SKM-1 treated with dmso at 0.1 percent for 144 hours (cell line): ENCODE results near the gene GLRA3.
A peak's percentile ranks its signal among the peaks of the same experiment; 100 is the strongest.

Experiments
- DNase-seq: peaks from one replicate; lab custom pipeline; 2025; ENCODE audit not compliant: unreplicated experiment; lab: John Stamatoyannopoulos, UW

Gene GLRA3

DNA sequence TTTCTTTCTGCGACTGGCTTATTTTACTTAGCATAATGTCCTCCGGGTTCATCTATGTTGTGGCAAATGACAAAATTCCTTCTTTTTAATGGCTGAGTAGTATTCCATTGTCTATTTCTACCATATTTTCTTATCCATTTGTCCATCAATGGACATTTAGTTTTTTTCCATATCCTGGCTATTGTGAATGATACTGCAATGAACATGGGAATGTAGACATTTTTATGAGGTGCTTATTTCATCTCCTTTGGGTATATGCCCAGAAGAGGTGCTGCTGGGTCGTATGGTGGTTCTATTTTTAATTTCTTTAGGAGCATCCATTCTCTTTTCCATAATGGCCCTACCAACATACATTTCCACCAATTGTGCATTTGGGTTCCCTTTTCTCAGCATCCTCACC, 230.2 kb downstream of the GLRA3 start:
- no peak for DNase-seq

DNA sequence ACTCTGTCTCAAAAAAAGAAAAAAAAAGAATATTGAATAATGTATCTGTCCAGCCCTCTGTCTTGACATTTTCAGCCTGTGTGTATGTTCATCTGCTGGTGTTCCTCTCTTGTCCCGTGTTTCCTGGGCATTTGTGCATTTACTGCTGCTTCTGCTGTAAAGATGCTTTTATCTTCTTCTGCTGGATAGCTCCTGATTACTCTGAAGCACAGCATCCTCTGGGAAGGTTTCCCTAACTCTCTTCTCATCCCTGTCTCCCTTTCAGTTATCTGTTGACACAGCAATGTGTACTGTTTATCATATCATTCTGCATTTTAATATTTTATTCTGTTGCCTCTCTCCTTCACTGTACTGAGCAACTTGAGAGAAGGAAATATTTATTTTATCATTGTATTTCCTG, 232.5 kb downstream of the GLRA3 start:
- DNase-seq = no peak

DNA sequence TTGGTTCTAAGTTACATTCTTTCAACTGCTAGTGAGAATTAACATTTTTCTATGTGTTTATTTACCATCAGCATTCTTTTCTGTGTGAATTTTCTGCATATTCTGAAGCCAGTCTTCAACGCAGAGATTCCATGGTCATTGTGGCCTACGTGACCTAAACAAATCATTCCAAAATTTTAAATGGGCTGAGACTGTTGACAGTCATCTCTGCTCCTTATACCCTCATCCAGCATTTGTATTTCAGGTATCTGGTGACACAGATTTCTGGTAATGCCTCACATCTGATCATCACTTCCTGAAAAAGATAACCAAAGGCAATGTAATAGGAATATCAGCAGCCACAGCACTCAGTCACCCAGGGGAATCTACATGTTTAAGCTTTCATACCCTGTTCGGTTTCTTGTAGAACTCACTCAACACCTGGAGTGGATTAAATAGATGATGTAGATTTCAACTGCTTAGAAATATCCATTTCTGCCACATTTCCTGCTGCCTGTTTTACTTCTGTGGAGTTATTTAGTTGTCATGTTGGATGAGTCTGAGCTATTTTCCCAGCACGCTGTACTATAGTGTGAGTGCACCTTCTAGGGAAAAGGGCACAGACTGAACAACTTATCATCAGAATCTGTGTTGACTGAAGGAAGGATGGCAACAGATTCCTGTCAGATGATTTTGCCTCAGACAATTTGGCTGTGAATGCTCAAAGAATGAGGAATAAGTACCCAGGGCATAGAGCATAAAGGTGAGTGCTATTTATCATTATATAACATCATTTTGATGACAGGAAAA, 233.7 kb downstream of the GLRA3 start:
- DNase-seq = no peak

DNA sequence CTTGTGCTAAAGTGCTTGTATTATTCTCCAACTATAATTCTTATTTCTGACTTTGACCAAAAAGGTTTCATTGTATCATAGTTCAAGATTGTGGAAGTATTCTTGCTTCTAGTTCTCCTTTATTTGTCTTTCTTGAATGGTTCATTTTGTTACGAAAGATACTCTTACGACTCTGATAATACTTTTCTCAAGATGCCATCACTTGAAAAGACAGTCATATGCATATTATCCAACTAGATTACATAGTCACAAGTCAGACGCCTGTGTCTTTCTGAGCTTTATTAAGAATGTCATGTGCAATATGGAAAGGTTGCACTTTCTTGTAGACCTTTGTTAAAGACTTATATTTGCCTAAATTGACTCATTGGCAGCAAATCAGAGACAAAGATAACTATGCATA, 235.3 kb downstream of the GLRA3 start:
- peak; percentile 5 for DNase-seq

DNA sequence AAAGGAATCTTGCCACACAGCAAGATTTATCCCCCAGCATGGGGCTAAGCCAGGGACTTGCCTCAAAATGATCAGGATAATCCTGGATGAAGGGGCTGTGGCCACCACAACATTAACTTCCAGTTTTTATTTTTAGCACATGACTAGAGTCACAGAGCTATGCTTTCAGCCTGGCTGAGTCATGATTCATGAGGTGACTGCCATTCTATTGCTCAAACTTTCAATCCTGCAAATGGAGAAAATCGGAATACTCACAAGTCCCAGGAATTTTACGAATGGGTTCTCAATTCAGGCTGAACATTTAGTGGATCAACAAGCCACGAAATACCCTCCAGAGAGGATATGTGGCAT, 236.1 kb downstream of the GLRA3 start:
- DNase-seq = peak; percentile 81

DNA sequence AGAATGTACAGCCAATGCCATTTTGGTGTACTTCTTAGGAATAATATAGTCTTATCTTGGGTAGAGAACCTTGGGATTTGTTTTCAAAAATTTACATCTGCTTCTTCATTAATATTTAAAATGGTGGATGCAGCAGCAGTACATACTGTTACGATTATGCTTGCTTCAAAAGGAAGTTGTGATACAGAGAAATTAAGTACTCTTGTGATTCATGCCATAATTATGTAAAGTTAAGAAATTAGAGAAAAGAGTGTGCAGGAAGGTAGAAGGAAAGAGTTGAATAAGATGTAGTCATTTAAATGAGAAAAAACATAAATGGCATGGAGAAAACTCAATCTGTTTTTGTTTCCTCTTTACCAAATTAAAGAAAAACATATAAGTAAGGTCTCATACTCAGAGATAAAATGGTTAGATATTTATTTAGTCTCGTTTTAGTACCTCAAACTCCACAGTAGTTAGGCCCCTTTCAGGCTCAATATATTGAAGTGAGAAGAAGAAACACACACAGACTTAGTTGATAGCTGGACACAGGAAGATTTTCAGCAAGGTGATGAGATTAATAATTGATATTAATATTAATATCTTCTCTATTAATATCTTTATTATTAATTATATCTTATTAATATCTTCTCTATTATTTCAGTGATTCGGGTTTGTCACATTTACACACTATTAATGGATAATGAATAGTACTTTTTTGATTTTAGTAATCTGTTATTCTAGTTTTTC, 236.6 kb downstream of the GLRA3 start:
- no peak for DNase-seq

DNA sequence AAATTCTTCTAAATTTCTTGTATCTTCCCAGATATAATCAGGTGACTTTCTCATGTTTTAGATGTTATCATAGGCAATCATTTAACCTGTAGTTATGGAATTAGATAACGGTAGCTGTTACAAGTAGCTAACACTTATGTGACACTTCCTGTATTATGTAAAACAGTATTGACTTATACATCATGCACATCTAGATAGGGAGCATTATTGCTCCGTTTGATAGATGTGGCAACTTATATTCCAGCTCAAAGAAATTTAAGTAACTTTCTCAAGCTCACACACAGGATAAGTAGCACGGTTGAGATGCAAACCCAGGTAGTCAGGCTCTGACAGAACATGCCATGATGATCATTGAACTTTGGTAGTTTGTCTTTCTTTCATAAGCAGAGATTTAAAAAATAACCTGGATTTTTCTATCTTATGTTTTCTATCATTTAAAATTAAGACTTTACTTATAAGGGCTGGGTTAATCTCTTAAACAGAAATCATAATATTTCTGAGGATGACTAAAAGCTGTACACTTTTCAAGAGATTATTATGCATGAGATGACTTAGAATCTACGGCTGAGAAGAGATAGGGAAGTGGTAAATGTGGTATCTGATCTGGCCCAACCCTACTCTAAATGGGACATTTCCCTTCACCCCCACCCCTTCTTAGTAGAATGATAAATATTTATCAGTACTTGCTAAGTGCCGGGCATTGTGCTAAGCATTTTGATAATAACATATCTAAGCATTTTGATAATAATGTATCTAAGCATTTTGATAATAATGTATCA, 237.6 kb downstream of the GLRA3 start:
- DNase-seq = peak; percentile 74

DNA sequence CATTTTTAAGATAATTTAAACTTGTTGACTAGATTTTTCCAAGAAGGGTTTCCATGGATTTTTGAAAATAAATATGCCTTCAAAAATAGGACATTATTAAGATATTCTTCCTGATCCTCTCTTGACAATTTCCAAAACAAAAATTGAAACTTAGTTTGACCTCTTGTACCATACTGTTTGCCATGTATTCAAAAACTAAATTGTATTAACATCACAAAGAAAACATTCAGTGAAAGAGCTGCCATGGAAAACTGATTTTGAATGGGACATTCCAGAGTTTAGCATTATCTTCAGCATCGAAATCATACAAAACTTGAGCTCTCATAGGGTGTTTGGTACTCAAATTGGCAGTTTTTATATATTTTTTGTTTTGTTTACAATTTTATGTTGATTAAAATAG, 238.7 kb downstream of the GLRA3 start:
- DNase-seq = no peak
